ENCODE measurements around the gene MSI2. TPM values are rescaled to one million over a fixed set of nuclear protein-coding genes. Genes with fewer than 3 reads are reported as not detected.

Gene MSI2
- polyA plus RNA-seq, 1 of the 3 experiments (the other 2 are of a cell fraction): 24.1 TPM

DNA sequence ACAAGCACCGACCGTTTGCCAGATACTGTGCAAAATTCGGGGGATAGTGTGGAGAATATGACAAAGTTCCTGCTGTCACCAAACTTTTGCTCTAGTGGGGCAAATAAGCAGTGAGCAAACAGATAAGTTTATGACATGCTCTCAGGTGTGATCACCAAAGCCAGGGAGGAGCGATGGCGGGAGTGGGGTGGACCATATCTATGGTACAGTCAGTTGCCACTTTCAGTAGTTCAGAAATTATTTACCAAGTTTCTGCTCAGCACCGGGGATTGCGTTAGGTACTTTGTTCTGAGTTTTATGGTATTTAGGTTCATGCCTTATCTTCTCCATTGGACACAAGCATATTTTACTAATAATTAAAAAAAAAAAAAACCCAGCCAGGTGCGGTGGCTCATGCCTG is 11.9 kb downstream of the MSI2 start:
- DNase-seq: no peak
- no peak overlapping the region for H3K4me3 ChIP-seq (ENCODE audit: low read depth in 2 of 2, low read length in 1 of 2)
- TF ChIP-seq, protein P1, sequence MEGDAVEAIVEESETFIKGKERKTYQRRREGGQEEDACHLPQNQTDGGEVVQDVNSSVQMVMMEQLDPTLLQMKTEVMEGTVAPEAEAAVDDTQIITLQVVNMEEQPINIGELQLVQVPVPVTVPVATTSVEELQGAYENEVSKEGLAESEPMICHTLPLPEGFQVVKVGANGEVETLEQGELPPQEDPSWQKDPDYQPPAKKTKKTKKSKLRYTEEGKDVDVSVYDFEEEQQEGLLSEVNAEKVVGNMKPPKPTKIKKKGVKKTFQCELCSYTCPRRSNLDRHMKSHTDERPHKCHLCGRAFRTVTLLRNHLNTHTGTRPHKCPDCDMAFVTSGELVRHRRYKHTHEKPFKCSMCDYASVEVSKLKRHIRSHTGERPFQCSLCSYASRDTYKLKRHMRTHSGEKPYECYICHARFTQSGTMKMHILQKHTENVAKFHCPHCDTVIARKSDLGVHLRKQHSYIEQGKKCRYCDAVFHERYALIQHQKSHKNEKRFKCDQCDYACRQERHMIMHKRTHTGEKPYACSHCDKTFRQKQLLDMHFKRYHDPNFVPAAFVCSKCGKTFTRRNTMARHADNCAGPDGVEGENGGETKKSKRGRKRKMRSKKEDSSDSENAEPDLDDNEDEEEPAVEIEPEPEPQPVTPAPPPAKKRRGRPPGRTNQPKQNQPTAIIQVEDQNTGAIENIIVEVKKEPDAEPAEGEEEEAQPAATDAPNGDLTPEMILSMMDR (IDR thresholded peaks at IDR 0.05): no peak
- TF ChIP-seq EP300 (IDR thresholded peaks at IDR 0.05; ENCODE audit: borderline replicate concordance in 1 of 2, low read depth in 1 of 2, low read length in 1 of 2): no peak
- TF ChIP-seq FOXM1 (IDR thresholded peaks at IDR 0.05; ENCODE audit: low read depth): no peak
- no peak for TF ChIP-seq RFX5 (IDR thresholded peaks at IDR 0.05; ENCODE audit: low read length)
- 96% methylated on average over 8 of the region's 8 CpGs for WGBS (ENCODE audit: low lambda C conversion rate)
- CTCF ChIA-PET: interaction anchor here (1.9 to 2.8 kb wide), 3 partner anchors 8 to 25 kb away, joined by 7 to 12 read pairs (median 10); no protein-coding TSS in a partner anchor
- no peaks in the 10 kb centered on the region for H3F3A ChIP-seq (replicated peaks; ENCODE audit: insufficient read depth)
- peaks cover 0 to 58% of the 10 kb centered on the region in 2 experiments; a peak in 2 of 4 replicates for H3K4me1 ChIP-seq (ENCODE audit: control insufficient read depth in 1 of 2, insufficient read depth in 2 of 2, low read depth in 1 of 2, low read length in 1 of 2)
- H3K9ac ChIP-seq: no peak overlapping the region
- H2AFZ ChIP-seq (ENCODE audit: low read depth): no peak overlapping the region
- H3K4me2 ChIP-seq: no peak overlapping the region
- no peaks in the 10 kb centered on the region; the same call in 1 of the 2 replicates for H3K79me2 ChIP-seq (ENCODE audit: insufficient read depth)
- H3K9me2 ChIP-seq: no peaks in the 10 kb centered on the region
- no peaks in the 10 kb centered on the region for H3K9me3 ChIP-seq
- H4K20me1 ChIP-seq (ENCODE audit: insufficient read depth): 0 out of 2 replicates have a peak, but pooled peaks cover 5% of the 10 kb centered on the region
- peaks cover 36 to 73% of the 10 kb centered on the region in 2 experiments for H3K36me3 ChIP-seq (replicated peaks in 1 of 2; ENCODE audit: control insufficient read depth in 1 of 2, insufficient read depth in 2 of 2, low read length in 1 of 2)
- no peak overlapping the region for H3K27ac ChIP-seq (ENCODE audit: low read depth in 2 of 2, low read length in 1 of 2)
- POLR2A ChIA-PET: interaction anchor here (1.9 kb wide), 1 partner anchor 11 kb away, joined by 4 read pairs; no protein-coding TSS in a partner anchor
- H3K27me3 ChIP-seq (ENCODE audit: insufficient read depth): no peaks in the 10 kb centered on the region

DNA sequence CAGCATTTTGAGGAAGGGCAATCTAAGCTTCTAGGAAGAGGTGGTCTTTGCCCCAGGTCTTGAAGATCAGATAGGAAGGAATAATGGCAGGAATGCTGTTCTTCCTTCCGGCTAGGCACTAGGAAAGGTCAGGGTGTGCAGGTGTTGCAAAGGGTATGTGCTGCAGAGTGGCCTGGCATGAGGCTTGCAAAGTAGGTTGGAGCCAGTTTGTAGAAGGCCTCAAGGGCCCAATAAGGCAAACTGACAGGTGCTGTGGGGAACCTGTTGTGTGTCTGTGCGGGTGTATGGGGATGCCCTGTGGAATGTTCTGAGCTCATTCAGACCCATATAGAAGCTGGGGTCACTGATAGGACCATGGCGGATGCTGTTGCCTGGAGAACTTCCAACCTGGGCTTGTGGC is 12.7 kb downstream of the MSI2 start:
- Histone ChIP-seq H3K9me2 (no peaks in the 10 kb centered on the region), H2AFZ (ENCODE audit: low read depth) (no peak overlapping the region), H3K27me3 (ENCODE audit: insufficient read depth) (no peaks in the 10 kb centered on the region), H4K20me1 (ENCODE audit: insufficient read depth) (0 out of 2 replicates have a peak, but pooled peaks cover 5% of the 10 kb centered on the region), H3K4me3 (ENCODE audit: low read depth in 2 of 2, low read length in 1 of 2) (no peak overlapping the region), H3K79me2 (ENCODE audit: insufficient read depth) (no peaks in the 10 kb centered on the region; the same call in 1 of the 2 replicates), H3K4me1 (ENCODE audit: control insufficient read depth in 1 of 2, insufficient read depth in 2 of 2, low read depth in 1 of 2, low read length in 1 of 2) (peaks cover 0 to 59% of the 10 kb centered on the region in 2 experiments; a peak in 2 of 4 replicates), H3K9ac (no peak overlapping the region), H3K27ac (ENCODE audit: low read depth in 2 of 2, low read length in 1 of 2) (peak overlapping the region in 1 of 2 experiments; percentile 95; a peak in 2 of 4 replicates), H3K36me3 (replicated peaks in 1 of 2; ENCODE audit: control insufficient read depth in 1 of 2, insufficient read depth in 2 of 2, low read length in 1 of 2) (peaks cover 34 to 73% of the 10 kb centered on the region in 2 experiments), H3K4me2 (no peak overlapping the region), H3F3A (replicated peaks; ENCODE audit: insufficient read depth) (no peaks in the 10 kb centered on the region), H3K9me3 (no peaks in the 10 kb centered on the region)
- POLR2A ChIA-PET: interaction anchor here (2.0 to 2.6 kb wide), 3 partner anchors 9 to 11 kb away, joined by 11 to 18 read pairs (median 13); no protein-coding TSS in a partner anchor
- TF ChIP-seq JUND (IDR thresholded peaks at IDR 0.05): no peak
- TF ChIP-seq EP300 (IDR thresholded peaks at IDR 0.05; ENCODE audit: borderline replicate concordance in 1 of 2, low read depth in 1 of 2, low read length in 1 of 2): no peak
- WGBS (ENCODE audit: low lambda C conversion rate): 90% methylated on average over 2 of the region's 3 CpGs
- DNase-seq: no peak
- CTCF ChIA-PET: interaction anchor here (1.4 to 3.8 kb wide), 5 partner anchors 9 to 26 kb away, joined by 3 to 26 read pairs (median 10); no protein-coding TSS in a partner anchor

DNA sequence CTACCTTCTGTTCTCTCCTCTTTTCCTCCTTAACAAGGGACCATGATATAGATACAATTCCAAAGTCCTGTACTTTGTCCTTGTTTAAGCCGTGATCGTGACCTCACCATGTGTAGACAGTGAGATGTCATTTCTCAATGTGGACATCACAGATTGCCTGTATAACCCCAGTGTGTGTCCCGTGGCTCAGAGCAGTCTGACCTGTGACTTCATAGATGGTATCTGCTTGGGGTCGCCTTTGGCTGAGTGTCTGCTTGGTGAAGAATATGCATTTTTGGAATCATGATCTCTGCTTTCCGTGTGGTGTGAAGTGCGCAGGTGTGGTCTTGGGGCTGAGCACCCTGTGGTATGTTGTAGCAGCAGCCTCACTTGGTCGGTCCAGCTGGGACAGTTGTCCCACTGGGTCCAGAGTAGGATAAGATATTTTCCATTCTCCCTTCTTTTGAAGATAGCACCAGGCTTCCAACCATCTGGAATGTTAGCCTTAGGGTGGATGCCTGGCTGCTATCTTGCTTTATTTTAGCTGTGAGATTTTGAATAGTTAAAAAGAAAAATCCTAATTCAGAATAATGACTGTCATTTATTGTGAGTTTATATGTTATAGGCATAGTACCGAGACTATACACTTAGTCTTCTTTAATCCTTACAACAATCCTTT is 13.4 kb downstream of the MSI2 start:
- ChIA-PET POLR2A (interaction anchor here (0.7 to 2.6 kb wide), 6 partner anchors 9 to 580 kb away, joined by 3 to 18 read pairs (median 8); partner anchors contain the start of gene MRPS23), CTCF (interaction anchor here (0.7 to 3.8 kb wide), 10 partner anchors 8 to 513 kb away, joined by 3 to 26 read pairs (median 7); partner anchors contain the start of gene MSI2)
- Histone ChIP-seq H3K4me1 (ENCODE audit: control insufficient read depth in 1 of 2, insufficient read depth in 2 of 2, low read depth in 1 of 2, low read length in 1 of 2) (peaks cover 0 to 56% of the 10 kb centered on the region in 2 experiments; a peak in 2 of 4 replicates), H3K27ac (ENCODE audit: low read depth in 2 of 2, low read length in 1 of 2) (peak overlapping the region in 1 of 2 experiments; percentile 95; a peak in 2 of 4 replicates), H3K9ac (no peak overlapping the region), H3K79me2 (ENCODE audit: insufficient read depth) (no peaks in the 10 kb centered on the region; the same call in 1 of the 2 replicates), H3K9me3 (no peaks in the 10 kb centered on the region), H3F3A (replicated peaks; ENCODE audit: insufficient read depth) (no peaks in the 10 kb centered on the region), H3K9me2 (no peaks in the 10 kb centered on the region), H3K4me2 (no peak overlapping the region), H3K4me3 (ENCODE audit: low read depth in 2 of 2, low read length in 1 of 2) (no peak overlapping the region), H2AFZ (ENCODE audit: low read depth) (no peak overlapping the region), H3K27me3 (ENCODE audit: insufficient read depth) (no peaks in the 10 kb centered on the region), H4K20me1 (ENCODE audit: insufficient read depth) (0 out of 2 replicates have a peak, but pooled peaks cover 5% of the 10 kb centered on the region), H3K36me3 (replicated peaks in 1 of 2; ENCODE audit: control insufficient read depth in 1 of 2, insufficient read depth in 2 of 2, low read length in 1 of 2) (peaks cover 28 to 73% of the 10 kb centered on the region in 2 experiments)
- no peak for DNase-seq
- TF ChIP-seq RCOR1 (IDR thresholded peaks at IDR 0.05; ENCODE audit: low read length): peak; percentile 70; the same call in 1 of the 2 replicates
- TF ChIP-seq CHD2 (IDR thresholded peaks at IDR 0.05; ENCODE audit: low read length, partially characterized antibody): peak; percentile 9
- peak in 1 of 2 experiments; percentile 39; a peak in 1 of 4 replicates for TF ChIP-seq EP300 (IDR thresholded peaks at IDR 0.05; ENCODE audit: borderline replicate concordance in 1 of 2, low read depth in 1 of 2, low read length in 1 of 2)
- 0 out of 2 replicates have a peak, but pooled peaks have one; percentile 57 for TF ChIP-seq MXI1 (IDR thresholded peaks at IDR 0.05; ENCODE audit: low read depth, low read length)
- TF ChIP-seq TCF12 (IDR thresholded peaks at IDR 0.05): no peak
- no peak for TF ChIP-seq NFIC (IDR thresholded peaks at IDR 0.05; ENCODE audit: borderline replicate concordance)
- no peak for TF ChIP-seq RFX5 (IDR thresholded peaks at IDR 0.05; ENCODE audit: low read length)
- TF ChIP-seq GATA2 (CRISPR knock-in tag; IDR thresholded peaks at IDR 0.05): peak; percentile 47
- TF ChIP-seq, protein P2, sequence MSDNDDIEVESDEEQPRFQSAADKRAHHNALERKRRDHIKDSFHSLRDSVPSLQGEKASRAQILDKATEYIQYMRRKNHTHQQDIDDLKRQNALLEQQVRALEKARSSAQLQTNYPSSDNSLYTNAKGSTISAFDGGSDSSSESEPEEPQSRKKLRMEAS (IDR thresholded peaks at IDR 0.05; ENCODE audit: low read depth): no peak
- whole genome bisulfite sequencing (ENCODE audit: low lambda C conversion rate): 89% methylated on average over 8 of the region's 8 CpGs
